ENCODE results near the gene RYK.
"Not testable (repeated sequence)": the region's sequence is repeated elsewhere in the genome, so short reads cannot be mapped to it uniquely, and the experiment has no call there.

RYK gene

GRCh38 chr3:134255404-134255803 lies 4.7 kb upstream of the RYK start:
- no peak for DNase-seq

- DNase-seq, result no peak
Observed at GRCh38 chr3:134253475-134254226, 3.0 kb upstream of the RYK start.

- DNase-seq, result no peak
Observed at GRCh38 chr3:134252766-134253165, 2.1 kb upstream of the RYK start.

- DNase-seq, result no peak
Observed at GRCh38 chr3:134251731-134252391, 1.2 kb upstream of the RYK start.

- DNase-seq, result peak in 42 of 56 donors; percentile 5 to 66 (median 37)
Observed at GRCh38 chr3:134249935-134250716, 533 bp downstream of the RYK start.

GRCh38 chr3:134249296-134249841 lies 1.3 kb downstream of the RYK start:
- DNase-seq, result no peak

GRCh38 chr3:134244921-134245320 lies 5.7 kb downstream of the RYK start:
- DNase-seq, result no peak

GRCh38 chr3:134242649-134243617 lies 7.7 kb downstream of the RYK start:
- DNase-seq, result no peak

GRCh38 chr3:134239538-134239937 lies 11.1 kb downstream of the RYK start:
- no peak for DNase-seq

- DNase-seq, result no peak
Observed at GRCh38 chr3:134237454-134238145, 13.1 kb downstream of the RYK start.

- DNase-seq, result no peak
Observed at GRCh38 chr3:134236505-134237170, 14.0 kb downstream of the RYK start.

GRCh38 chr3:134235577-134236076 lies 15.0 kb downstream of the RYK start:
- no peak for DNase-seq

- DNase-seq, result no peak
Observed at GRCh38 chr3:134232951-134233350, 17.7 kb downstream of the RYK start.

- DNase-seq, result no peak
Observed at GRCh38 chr3:134232151-134232550, 18.5 kb downstream of the RYK start.

GRCh38 chr3:134231131-134231530 lies 19.5 kb downstream of the RYK start:
- DNase-seq, result no peak

- DNase-seq, result no peak
Observed at GRCh38 chr3:134229038-134229437, 21.6 kb downstream of the RYK start.

GRCh38 chr3:134228479-134228878 lies 22.2 kb downstream of the RYK start:
- no peak for DNase-seq

GRCh38 chr3:134228035-134228434 lies 22.6 kb downstream of the RYK start:
- no peak for DNase-seq

GRCh38 chr3:134224796-134225156 lies 25.9 kb downstream of the RYK start:
- DNase-seq, result not testable (repeated sequence)
